Endodermal cell (in vitro differentiated cells): ENCODE results near the gene ELL2. TPM values are rescaled to one million over a fixed set of nuclear protein-coding genes. Genes with fewer than 3 reads are reported as not detected.

ENCODE experiments used
- DNase-seq: peaks from one replicate; pipeline ENCODE4 v3.0.0-alpha.2; 2017
- H3K27ac ChIP-seq: 2 replicates; pipeline ENCODE4 v1.5.1; 2013; ENCODE audit warnings: mild to moderate bottlenecking, low read depth, low read length, moderate library complexity
- H3K27me3 ChIP-seq: 2 replicates; pipeline ENCODE4 v1.6.1; 2013; ENCODE audit warnings: mild to moderate bottlenecking, low read length, moderate library complexity; ENCODE audit not compliant: insufficient read depth, control insufficient read depth, poor library complexity, severe bottlenecking
- H3K36me3 ChIP-seq: 2 replicates; pipeline ENCODE4 v1.7.0; 2013; ENCODE audit warnings: mild to moderate bottlenecking, low read length, moderate library complexity; ENCODE audit not compliant: control insufficient read depth, insufficient read depth
- H3K4me1 ChIP-seq: one replicate; pipeline ENCODE4 v1.7.0; 2013; ENCODE audit warnings: low read length; ENCODE audit not compliant: control insufficient read depth, insufficient read depth
- H3K4me3 ChIP-seq: 2 replicates; pipeline ENCODE4 v1.5.1; 2013; ENCODE audit warnings: mild to moderate bottlenecking, low read length, moderate library complexity
- H3K9ac ChIP-seq: 2 replicates; pipeline ENCODE4 v1.6.1; 2013; ENCODE audit warnings: mild to moderate bottlenecking, low read length, moderate library complexity; ENCODE audit not compliant: poor library complexity, severe bottlenecking; ENCODE audit errors: extremely low read depth
- H3K9me3 ChIP-seq: 2 replicates; pipeline ENCODE4 v1.6.1; 2013; ENCODE audit warnings: mild to moderate bottlenecking, low read length, moderate library complexity; ENCODE audit not compliant: control insufficient read depth
- H3K27ac Mint-ChIP-seq: 2 replicates; pipeline ENCODE4 v1.8.0; 2020; ENCODE audit warnings: mixed read lengths
- H3K27me3 Mint-ChIP-seq: 2 replicates; pipeline ENCODE4 v1.8.0; 2021; ENCODE audit warnings: mild to moderate bottlenecking, mixed read lengths; ENCODE audit not compliant: insufficient read depth
- H3K36me3 Mint-ChIP-seq: 2 replicates; pipeline ENCODE4 v1.8.0; 2020; ENCODE audit warnings: low read depth, mixed read lengths
- H3K4me1 Mint-ChIP-seq: 2 replicates; pipeline ENCODE4 v1.8.0; 2020; ENCODE audit warnings: mixed read lengths
- H3K4me3 Mint-ChIP-seq: 2 replicates; pipeline ENCODE4 v1.8.0; 2020; ENCODE audit warnings: mild to moderate bottlenecking, moderate library complexity, mixed read lengths
- H3K9me3 Mint-ChIP-seq: 2 replicates; pipeline ENCODE4 v1.8.0; 2020; ENCODE audit warnings: mild to moderate bottlenecking, mixed read lengths
- CTCF ChIP-seq: fragments of 200-600 bp; sonication (generic); conservative IDR thresholded peaks from 2 replicates; pipeline ENCODE4 v1.5.0; 2021; ENCODE audit warnings: antibody characterized with exemption, mild to moderate bottlenecking
- WGBS, 2 experiments: methylation state at CpG; one replicate each; pipeline versions ENCODE4 v1.1.5 to v1.1.7; 2013; ENCODE audit warnings: missing lambda C conversion rate in 2 of 2, mixed read lengths in 1 of 2; ENCODE audit not compliant: insufficient coverage in 1 of 2, insufficient read length in 1 of 2; 5-methylcytosine and 5-hydroxymethylcytosine counted together
- total RNA-seq, 2 donors: library from RNA; stranded (reverse); fragmentation: NEBNext Ultra II Directional in 1 of 2; extraction: Animal tissue kit (Norgen Biotek cat#: 25700) in 1 of 2; gene quantifications; 2 replicates in 1 of 2; 3 replicates in 1 of 2; pipeline ENCODE4 v1.2.1, GENCODE V29; 2021

ELL2 gene
- total RNA-seq, 2 donors from 2014 or later: 28.6 to 44.1 TPM

- Histone ChIP-seq H3K9ac (peak overlapping the region; percentile 8), H3K36me3 (no peaks in the 10 kb centered on the region), H3K27ac (peak overlapping the region; percentile 85), H3K4me1 (peaks cover 19% of the 10 kb centered on the region), H3K27me3 (no peaks in the 10 kb centered on the region), H3K4me3 (peak overlapping the region; percentile 20), H3K9me3 (no peaks in the 10 kb centered on the region)
- no peaks in the 10 kb centered on the region for H3K9me3 Mint-ChIP-seq
- peak; percentile 99 for TF ChIP-seq CTCF
- WGBS, 2 experiments: 18 to 20% methylated on average over 19 to 27 of the region's 28 CpGs
- H3K4me1 Mint-ChIP-seq: peaks cover 56% of the 10 kb centered on the region
- no peaks in the 10 kb centered on the region for H3K27me3 Mint-ChIP-seq
- DNase-seq: peak; percentile 97
- peak overlapping the region; percentile 36 for H3K27ac Mint-ChIP-seq
- H3K36me3 Mint-ChIP-seq: no peaks in the 10 kb centered on the region
- peak overlapping the region; percentile 15 for H3K4me3 Mint-ChIP-seq
These were observed 102.7 kb downstream of the ELL2 start for GRCh38 chr5:95858661-95859595.

GRCh38 chr5:95858023-95858461 is 103.6 kb downstream of the ELL2 start:
- Histone ChIP-seq H3K4me3 (no peak overlapping the region), H3K4me1 (peaks cover 15% of the 10 kb centered on the region), H3K27me3 (no peaks in the 10 kb centered on the region), H3K9ac (no peak overlapping the region), H3K9me3 (no peaks in the 10 kb centered on the region), H3K36me3 (no peaks in the 10 kb centered on the region), H3K27ac (peak overlapping the region; percentile 85)
- Mint-ChIP-seq H3K4me1 (peaks cover 50% of the 10 kb centered on the region), H3K27me3 (no peaks in the 10 kb centered on the region), H3K4me3 (no peak overlapping the region), H3K9me3 (no peaks in the 10 kb centered on the region), H3K27ac (no peak overlapping the region), H3K36me3 (no peaks in the 10 kb centered on the region)
- no peak for TF ChIP-seq CTCF
- no peak for DNase-seq
- 79 to 86% methylated on average over 6 to 8 of the region's 8 CpGs for WGBS, 2 experiments

- Mint-ChIP-seq H3K36me3 (no peaks in the 10 kb centered on the region), H3K4me3 (no peak overlapping the region), H3K27me3 (no peaks in the 10 kb centered on the region), H3K9me3 (no peaks in the 10 kb centered on the region), H3K4me1 (peaks cover 43% of the 10 kb centered on the region), H3K27ac (peak overlapping the region; percentile 23)
- DNase-seq: no peak
- TF ChIP-seq CTCF: no peak
- H3K27me3 ChIP-seq: no peaks in the 10 kb centered on the region
- peaks cover 10% of the 10 kb centered on the region for H3K4me1 ChIP-seq
- H3K36me3 ChIP-seq: no peaks in the 10 kb centered on the region
- WGBS, 2 experiments: 91 to 93% methylated on average over 3 to 12 of the region's 12 CpGs
- no peak overlapping the region for H3K4me3 ChIP-seq
- no peak overlapping the region for H3K9ac ChIP-seq
- H3K27ac ChIP-seq: peak overlapping the region; percentile 85
- H3K9me3 ChIP-seq: no peaks in the 10 kb centered on the region
These were observed 104.3 kb downstream of the ELL2 start for GRCh38 chr5:95857185-95857945.
